DND-41 (cell line): ENCODE results near the gene SFXN2.

Experiments
- ATAC-seq: fragments of 200-7000 bp; cut with Tn5 transposase; 3 replicates; pipeline ENCODE4 v1.9.1; 2021; ENCODE audit warnings: low read depth; ENCODE audit not compliant: insufficient read depth
- DNase-seq: peaks from one replicate; pipeline ENCODE4 v3.0.0-alpha.2; 2020
- H2AFZ ChIP-seq: 2 replicates; pipeline ENCODE4 v1.6.0; 2012; ENCODE audit warnings: low read depth, low read length
- H3K27ac ChIP-seq: 2 replicates; pipeline ENCODE4 v1.5.1; 2012; ENCODE audit warnings: low read length, inconsistent platforms
- H3K27me3 ChIP-seq: fragments of 200-600 bp; sonication (generic); 2 replicates; pipeline ENCODE4 v1.6.0; 2012; ENCODE audit warnings: low read length, mild to moderate bottlenecking, inconsistent platforms; ENCODE audit not compliant: insufficient read depth, poor library complexity
- H3K36me3 ChIP-seq: 2 replicates; pipeline ENCODE4 v1.5.1; 2012; ENCODE audit warnings: low read length, inconsistent platforms; ENCODE audit not compliant: insufficient read depth
- H3K4me1 ChIP-seq: 2 replicates; pipeline ENCODE4 v1.5.1; 2012; ENCODE audit warnings: mild to moderate bottlenecking, low read length; ENCODE audit not compliant: insufficient read depth
- H3K4me2 ChIP-seq: 2 replicates; pipeline ENCODE4 v1.6.0; 2012; ENCODE audit warnings: mild to moderate bottlenecking, moderate library complexity, low read length, inconsistent platforms; ENCODE audit not compliant: insufficient read depth
- H3K4me3 ChIP-seq, 2 experiments: fragments of 200-600 bp in 1 of 2; shearing (Covaris generic) in 1 of 2; 2 replicates each; pipeline ENCODE4 v1.5.1; 2012 to 2016; ENCODE audit warnings: inconsistent platforms in 2 of 2, low read length in 2 of 2, mild to moderate bottlenecking in 2 of 2, low read depth in 1 of 2, moderate library complexity in 1 of 2
- H3K79me2 ChIP-seq: 2 replicates; pipeline ENCODE4 v1.6.0; 2012; ENCODE audit warnings: low read length, inconsistent platforms; ENCODE audit not compliant: insufficient read depth
- H3K9ac ChIP-seq: 2 replicates; pipeline ENCODE4 v1.6.0; 2012; ENCODE audit warnings: low read depth, mild to moderate bottlenecking, inconsistent platforms, low read length, moderate library complexity
- H3K9me3 ChIP-seq: 2 replicates; pipeline ENCODE4 v1.5.1; 2012; ENCODE audit warnings: low read length, moderate library complexity, mild to moderate bottlenecking, inconsistent platforms; ENCODE audit not compliant: insufficient read depth, severe bottlenecking
- H4K20me1 ChIP-seq: 2 replicates; pipeline ENCODE4 v1.6.0; 2012; ENCODE audit warnings: low read length; ENCODE audit not compliant: insufficient read depth
- EZH2 ChIP-seq: IDR thresholded peaks from 3 replicates; pipeline ENCODE4 v1.6.1; 2012; ENCODE audit warnings: borderline replicate concordance, low read depth, mild to moderate bottlenecking, moderate library complexity, low read length, inconsistent platforms; ENCODE audit not compliant: severe bottlenecking
- TF ChIP-seq, protein P1 (sequence below): IDR thresholded peaks from 2 replicates; pipeline ENCODE4 v1.5.1; 2012; ENCODE audit warnings: borderline replicate concordance, low read length, moderate library complexity, mild to moderate bottlenecking; ENCODE audit not compliant: poor library complexity, severe bottlenecking; ENCODE audit errors: extremely low read depth

The SFXN2 gene

DNA sequence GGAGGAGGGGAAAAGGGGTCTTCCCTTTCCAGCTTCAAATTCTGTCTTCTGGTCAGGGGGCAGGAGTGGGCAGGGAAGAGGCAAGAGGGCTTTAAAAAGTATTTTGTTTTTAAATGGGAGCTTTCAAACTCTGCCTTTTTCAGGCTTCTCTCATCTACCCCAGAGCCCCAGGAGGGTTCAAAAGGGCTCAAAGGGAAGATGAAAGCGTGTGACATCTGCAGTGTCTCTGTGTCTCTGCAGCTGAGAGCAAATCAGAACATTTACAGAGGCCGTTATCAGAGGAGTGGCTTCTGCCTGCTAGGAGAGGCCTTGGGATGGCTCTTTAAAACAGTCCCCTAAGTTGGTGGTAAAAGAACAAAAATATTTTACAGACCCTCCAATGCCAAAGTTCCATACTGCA, 39.9 kb upstream of the SFXN2 start:
- H4K20me1 ChIP-seq, result no peaks in the 10 kb centered on the region
- no peaks in the 10 kb centered on the region for H3K36me3 ChIP-seq
- H3K27me3 ChIP-seq, result no peaks in the 10 kb centered on the region
- H3K4me3 ChIP-seq, result peak overlapping the region; percentile 5 to 52; a peak in 3 of 4 replicates
- TF ChIP-seq, protein P1, sequence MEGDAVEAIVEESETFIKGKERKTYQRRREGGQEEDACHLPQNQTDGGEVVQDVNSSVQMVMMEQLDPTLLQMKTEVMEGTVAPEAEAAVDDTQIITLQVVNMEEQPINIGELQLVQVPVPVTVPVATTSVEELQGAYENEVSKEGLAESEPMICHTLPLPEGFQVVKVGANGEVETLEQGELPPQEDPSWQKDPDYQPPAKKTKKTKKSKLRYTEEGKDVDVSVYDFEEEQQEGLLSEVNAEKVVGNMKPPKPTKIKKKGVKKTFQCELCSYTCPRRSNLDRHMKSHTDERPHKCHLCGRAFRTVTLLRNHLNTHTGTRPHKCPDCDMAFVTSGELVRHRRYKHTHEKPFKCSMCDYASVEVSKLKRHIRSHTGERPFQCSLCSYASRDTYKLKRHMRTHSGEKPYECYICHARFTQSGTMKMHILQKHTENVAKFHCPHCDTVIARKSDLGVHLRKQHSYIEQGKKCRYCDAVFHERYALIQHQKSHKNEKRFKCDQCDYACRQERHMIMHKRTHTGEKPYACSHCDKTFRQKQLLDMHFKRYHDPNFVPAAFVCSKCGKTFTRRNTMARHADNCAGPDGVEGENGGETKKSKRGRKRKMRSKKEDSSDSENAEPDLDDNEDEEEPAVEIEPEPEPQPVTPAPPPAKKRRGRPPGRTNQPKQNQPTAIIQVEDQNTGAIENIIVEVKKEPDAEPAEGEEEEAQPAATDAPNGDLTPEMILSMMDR, result peak; percentile 7
- no peak for TF ChIP-seq EZH2
- peak; percentile 81 for ATAC-seq
- H3K4me2 ChIP-seq, result peak overlapping the region; percentile 73
- H3K79me2 ChIP-seq, result no peaks in the 10 kb centered on the region
- H2AFZ ChIP-seq, result peak overlapping the region; percentile 40; the same call in 1 of the 2 replicates
- no peaks in the 10 kb centered on the region for H3K9me3 ChIP-seq
- H3K27ac ChIP-seq, result peak overlapping the region; percentile 77
- H3K9ac ChIP-seq, result peak overlapping the region; percentile 46
- H3K4me1 ChIP-seq, result peaks cover 38% of the 10 kb centered on the region
- DNase-seq, result peak; percentile 73

DNA sequence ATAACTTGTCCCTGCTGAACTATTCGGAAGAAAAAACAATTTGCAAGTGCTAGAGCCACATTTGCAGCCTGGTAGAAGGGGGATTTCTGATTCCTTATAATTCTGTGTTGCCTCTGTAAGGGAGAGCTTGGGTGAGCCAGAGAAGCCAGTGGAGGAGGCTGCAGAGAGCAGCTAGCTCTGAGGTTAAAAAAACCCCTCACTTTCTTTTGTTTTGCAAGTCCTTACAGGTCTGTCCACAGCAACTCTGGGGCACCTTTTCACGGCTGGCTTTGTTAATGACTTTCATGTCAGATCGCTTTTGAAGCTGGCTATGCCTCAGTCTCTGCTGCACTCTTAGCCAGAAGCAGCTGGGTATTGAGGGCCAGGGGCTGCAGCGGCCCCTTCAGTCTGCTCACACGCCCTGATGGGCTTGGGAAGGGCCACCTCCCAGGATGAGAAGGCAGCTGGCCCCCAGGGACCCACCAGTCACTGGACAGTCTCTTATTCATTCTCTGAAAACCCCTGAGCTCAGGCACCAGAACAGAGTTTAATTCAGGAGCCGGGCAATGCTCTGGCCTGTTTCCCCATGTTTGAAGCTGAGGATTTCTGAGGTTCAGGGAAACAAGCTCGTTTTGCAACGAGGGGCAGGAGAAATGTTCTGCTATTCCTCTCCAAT, 39.3 kb upstream of the SFXN2 start:
- Histone ChIP-seq H3K9me3 (no peaks in the 10 kb centered on the region), H3K4me1 (peaks cover 38% of the 10 kb centered on the region), H3K36me3 (no peaks in the 10 kb centered on the region), H3K27ac (peak overlapping the region; percentile 77), H3K79me2 (no peaks in the 10 kb centered on the region), H3K4me3 (peak overlapping the region in 1 of 2 experiments; percentile 52; a peak in 2 of 4 replicates), H2AFZ (peak overlapping the region; percentile 40; the same call in 1 of the 2 replicates), H3K9ac (peak overlapping the region; percentile 46), H4K20me1 (no peaks in the 10 kb centered on the region), H3K27me3 (no peaks in the 10 kb centered on the region), H3K4me2 (peak overlapping the region; percentile 73)
- ATAC-seq (peak; percentile 10; the same call in 1 of the 3 replicates), DNase-seq (peak; percentile 55)
- no peak for TF ChIP-seq EZH2
- TF ChIP-seq, protein P1, result no peak

DNA sequence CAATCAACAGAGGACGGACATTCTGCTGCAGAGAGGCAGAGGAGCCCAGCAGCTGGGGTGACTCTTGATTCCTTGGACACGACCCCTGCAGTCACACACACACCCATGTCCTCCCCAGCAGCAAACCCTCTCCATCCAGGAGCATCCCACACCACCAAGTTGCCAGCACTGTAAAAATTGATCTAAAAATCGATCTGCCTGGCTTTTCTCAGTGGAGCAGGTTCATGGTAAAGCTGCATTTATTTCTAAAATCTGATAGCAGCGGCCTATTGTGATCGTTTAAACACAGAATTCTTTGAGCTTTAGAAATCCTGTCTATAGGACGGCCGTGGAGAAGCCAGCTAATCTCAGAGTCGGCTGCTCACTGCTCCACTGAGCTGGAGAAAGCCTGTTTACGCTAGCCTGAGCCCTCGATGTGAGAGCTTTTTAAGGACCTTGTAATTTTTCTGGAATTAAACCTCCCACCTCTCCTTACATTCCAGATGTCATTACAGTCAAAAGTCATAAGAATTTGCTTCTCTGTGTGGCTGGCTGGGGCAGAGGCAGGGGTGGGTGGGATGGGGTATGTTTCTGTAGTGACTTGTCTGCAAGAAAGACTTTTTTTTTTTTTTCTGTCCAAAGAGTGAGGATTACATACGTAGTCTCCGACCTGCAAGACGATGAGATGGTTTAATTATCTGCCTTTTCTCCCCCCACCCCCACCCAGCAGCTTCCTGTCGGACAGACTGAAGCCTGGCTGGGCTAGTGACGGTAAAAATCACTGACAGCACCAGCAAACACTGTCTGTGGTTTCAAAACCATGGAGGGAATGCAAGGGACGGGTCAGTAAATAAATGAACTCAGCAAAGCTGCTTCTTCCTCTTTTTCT, 38.5 kb upstream of the SFXN2 start:
- Histone ChIP-seq H3K4me3 (peak overlapping the region in 1 of 2 experiments; percentile 52; a peak in 2 of 4 replicates), H3K27ac (peak overlapping the region; percentile 77), H3K4me2 (peak overlapping the region; percentile 73), H3K36me3 (no peaks in the 10 kb centered on the region), H2AFZ (no peak overlapping the region), H3K27me3 (no peaks in the 10 kb centered on the region), H3K79me2 (no peaks in the 10 kb centered on the region), H3K4me1 (peaks cover 38% of the 10 kb centered on the region), H3K9me3 (no peaks in the 10 kb centered on the region), H4K20me1 (no peaks in the 10 kb centered on the region), H3K9ac (peak overlapping the region; percentile 46)
- no peak for ATAC-seq
- TF ChIP-seq EZH2, result no peak
- TF ChIP-seq, protein P1, result no peak
- DNase-seq, result no peak
